Glutamatergic neuron (in vitro differentiated cells): ENCODE results near the gene PBX3. TPM values are rescaled to one million over a fixed set of nuclear protein-coding genes. Genes with fewer than 3 reads are reported as not detected.

Source experiments
- DNase-seq: peaks from one replicate; pipeline ENCODE4 v3.0.0; 2022
- H3K27ac Mint-ChIP-seq: one replicate; pipeline ENCODE4 v1.8.0; 2020; ENCODE audit warnings: mild to moderate bottlenecking, mixed read lengths, inconsistent platforms; ENCODE audit not compliant: unreplicated experiment
- H3K27me3 Mint-ChIP-seq: one replicate; pipeline ENCODE4 v1.8.0; 2020; ENCODE audit warnings: mild to moderate bottlenecking, moderate library complexity, mixed read lengths, inconsistent platforms; ENCODE audit not compliant: unreplicated experiment
- H3K36me3 Mint-ChIP-seq: one replicate; pipeline ENCODE4 v1.8.0; 2020; ENCODE audit warnings: mild to moderate bottlenecking, mixed read lengths, inconsistent platforms; ENCODE audit not compliant: unreplicated experiment
- H3K4me1 Mint-ChIP-seq: one replicate; pipeline ENCODE4 v1.8.0; 2020; ENCODE audit warnings: mild to moderate bottlenecking, low read depth, mixed read lengths, inconsistent platforms; ENCODE audit not compliant: unreplicated experiment
- H3K4me3 Mint-ChIP-seq: one replicate; pipeline ENCODE4 v1.8.0; 2020; ENCODE audit warnings: mild to moderate bottlenecking, mixed read lengths, inconsistent platforms; ENCODE audit not compliant: unreplicated experiment
- H3K9me3 Mint-ChIP-seq: one replicate; pipeline ENCODE4 v1.8.0; 2020; ENCODE audit warnings: mild to moderate bottlenecking, moderate library complexity, mixed read lengths, inconsistent platforms; ENCODE audit not compliant: unreplicated experiment
- CTCF ChIP-seq: fragments of 200-600 bp; sonication (generic); IDR thresholded peaks from one replicate; pipeline ENCODE4 v1.5.0; 2021; ENCODE audit not compliant: partially characterized antibody, unreplicated experiment
- total RNA-seq: library from RNA; stranded (reverse); fragmentation: NEBNext Ultra II Directional; extraction: Animal tissue kit (Norgen Biotek cat#: 25700); gene quantifications from one replicate; pipeline ENCODE4 v1.2.1, GENCODE V29; 2021; ENCODE audit not compliant: unreplicated experiment

The PBX3 gene
- total RNA-seq, 1 donor from 2014 or later, result 51.2 TPM

GRCh38 chr9:125964702-125965225, 217.6 kb downstream of the PBX3 start:
- Mint-ChIP-seq H3K4me1 (peaks cover 26% of the 10 kb centered on the region), H3K27ac (no peak overlapping the region), H3K27me3 (peaks cover 5% of the 10 kb centered on the region), H3K36me3 (no peaks in the 10 kb centered on the region), H3K4me3 (no peak overlapping the region), H3K9me3 (no peaks in the 10 kb centered on the region)
- no peak for DNase-seq
- TF ChIP-seq CTCF, result no peak

GRCh38 chr9:125965477-125965876, 218.3 kb downstream of the PBX3 start:
- peaks cover 5% of the 10 kb centered on the region for H3K27me3 Mint-ChIP-seq
- no peak for TF ChIP-seq CTCF
- no peak for DNase-seq
- H3K9me3 Mint-ChIP-seq, result no peaks in the 10 kb centered on the region
- H3K27ac Mint-ChIP-seq, result no peak overlapping the region
- no peak overlapping the region for H3K4me3 Mint-ChIP-seq
- no peaks in the 10 kb centered on the region for H3K36me3 Mint-ChIP-seq
- peaks cover 21% of the 10 kb centered on the region for H3K4me1 Mint-ChIP-seq

- TF ChIP-seq CTCF, result no peak
- peak overlapping the region; percentile 64 for H3K27ac Mint-ChIP-seq
- peaks cover 13% of the 10 kb centered on the region for H3K4me1 Mint-ChIP-seq
- peaks cover 6% of the 10 kb centered on the region for H3K27me3 Mint-ChIP-seq
- H3K4me3 Mint-ChIP-seq, result no peak overlapping the region
- DNase-seq, result no peak
- H3K36me3 Mint-ChIP-seq, result no peaks in the 10 kb centered on the region
- H3K9me3 Mint-ChIP-seq, result no peaks in the 10 kb centered on the region
These were observed 219.3 kb downstream of the PBX3 start for GRCh38 chr9:125966466-125966865.

DNA sequence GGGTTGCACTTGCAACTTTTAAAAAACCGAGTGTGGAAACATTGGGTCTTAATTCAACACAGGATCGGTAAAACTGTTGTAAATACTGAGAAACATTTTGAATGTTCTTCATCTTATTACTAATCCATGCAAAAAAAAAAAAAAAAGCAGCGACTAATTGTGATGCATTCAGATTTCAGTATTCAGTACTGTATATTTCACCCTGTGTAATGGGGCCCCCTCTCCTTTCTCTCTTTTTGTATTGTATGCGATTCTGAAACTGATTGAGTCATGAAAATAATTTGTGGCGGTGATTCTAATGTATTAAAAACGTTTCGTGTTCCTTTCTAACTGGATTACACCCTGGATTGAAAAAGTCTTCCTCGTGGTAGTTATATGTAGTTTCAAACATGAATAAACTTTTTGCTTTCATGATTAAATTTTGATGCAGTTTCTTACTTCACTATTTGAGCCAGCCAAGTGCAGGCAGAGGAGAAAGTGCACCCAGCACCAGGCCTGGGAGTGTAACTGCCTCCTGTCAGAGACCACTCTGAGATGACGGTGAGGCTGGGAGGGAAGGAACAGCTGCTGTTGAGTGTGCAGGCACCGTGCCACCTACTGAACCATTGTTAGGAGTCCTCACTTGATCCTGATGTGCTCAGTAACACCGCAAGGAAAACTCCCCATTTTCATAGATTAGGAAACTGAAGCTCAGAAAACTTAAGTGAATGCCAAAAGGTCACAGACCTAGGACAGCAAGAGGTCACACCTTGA, 220.0 kb downstream of the PBX3 start:
- Mint-ChIP-seq H3K4me1 (peaks cover 10% of the 10 kb centered on the region), H3K27me3 (peaks cover 6% of the 10 kb centered on the region), H3K4me3 (no peak overlapping the region), H3K27ac (peak overlapping the region; percentile 24), H3K9me3 (no peaks in the 10 kb centered on the region), H3K36me3 (no peaks in the 10 kb centered on the region)
- no peak for DNase-seq
- no peak for TF ChIP-seq CTCF

DNA sequence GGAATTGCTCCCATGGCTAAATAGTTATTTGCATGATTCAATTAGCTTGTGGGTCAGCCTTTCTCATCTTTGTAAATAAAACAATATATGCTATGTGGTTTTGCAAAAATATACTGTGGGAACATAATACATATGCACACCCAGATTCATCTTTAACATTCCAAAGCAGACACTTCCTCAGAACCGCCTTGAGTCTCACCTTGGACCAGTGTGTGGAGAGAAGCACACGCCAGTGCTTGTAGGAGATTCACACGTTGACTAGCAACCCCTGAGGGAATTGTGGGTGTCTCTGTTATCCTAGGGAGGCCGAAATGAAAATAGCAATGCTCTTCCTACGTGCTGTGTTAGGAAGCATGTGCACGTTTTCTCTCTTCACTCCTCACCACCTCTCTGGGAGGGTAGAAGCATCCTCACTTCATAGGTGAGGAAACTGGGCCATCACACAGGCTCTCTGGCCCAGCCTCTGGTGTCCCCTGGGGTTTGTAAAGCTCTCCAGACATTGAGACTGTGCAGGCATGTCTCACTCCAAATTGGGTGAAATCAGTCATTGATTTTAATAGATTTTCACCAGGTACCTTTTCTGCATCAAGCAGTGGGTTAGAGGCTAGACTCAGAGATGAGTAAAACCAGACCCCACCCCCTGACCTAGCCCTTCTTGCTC, 221.7 kb downstream of the PBX3 start:
- peaks cover 6% of the 10 kb centered on the region for H3K27me3 Mint-ChIP-seq
- TF ChIP-seq CTCF, result no peak
- H3K9me3 Mint-ChIP-seq, result no peaks in the 10 kb centered on the region
- peaks cover under 1% of the 10 kb centered on the region for H3K36me3 Mint-ChIP-seq
- H3K4me1 Mint-ChIP-seq, result peaks cover 10% of the 10 kb centered on the region
- no peak for DNase-seq
- no peak overlapping the region for H3K4me3 Mint-ChIP-seq
- H3K27ac Mint-ChIP-seq, result no peak overlapping the region
